HepG2 (cell line): ENCODE measurements around the gene C16orf95. TPM values are rescaled to one million over a fixed set of nuclear protein-coding genes. Genes with fewer than 3 reads are reported as not detected.

Experiments
- ATAC-seq: fragments of 200-7000 bp; cut with Tn5 transposase; 3 replicates; pipeline ENCODE4 v1.9.1; 2020; ENCODE audit warnings: mild to moderate bottlenecking, moderate library complexity
- BruUV-seq: library from RNA; stranded (reverse); fragments of 400-500 nt; replicated peaks from 2 replicates; lab custom pipeline; 2021; lab: Mats Ljungman, UMichigan
- CTCF ChIA-PET: fragments of 300-600 bp; formaldehyde crosslinking; extraction: SDS; loops from one replicate; lab custom pipeline; 2021; ENCODE audit warnings: low total read pairs, inconsistent platforms, low intra/inter-chr PET ratio; lab: Yijun Ruan, JAX
- POLR2A ChIA-PET: fragments of 350-600 bp; sonication (Branson Sonifier 250); formaldehyde crosslinking; loops from one replicate; lab custom pipeline; 2020; ENCODE audit warnings: antibody characterized with exemption, inconsistent platforms; lab: Yijun Ruan, JAX
- DNase-seq: peaks from one replicate; pipeline ENCODE4 v3.0.0-alpha.2; 2015; ENCODE audit warnings: low spot score
- FAIRE-seq: peaks from 3 replicates; lab custom pipeline; 2011; peaks lifted over from hg19 to GRCh38; lab: Jason Lieb, UNC
- H2AFZ ChIP-seq: one replicate; pipeline ENCODE4 v1.6.1; 2011; ENCODE audit warnings: low read length, inconsistent platforms
- H3K27ac ChIP-seq: fragments of 300-600 bp; 3 replicates; pipeline ENCODE4 v1.8.0; 2011; ENCODE audit warnings: mixed run types, mild to moderate bottlenecking, mixed read lengths, low read length, inconsistent platforms; ENCODE audit not compliant: insufficient read depth; ENCODE audit errors: extremely low read length
- H3K27me3 ChIP-seq, 2 experiments: fragments of 200-600 bp in 1 of 2; 2 replicates in 1 of 2; 3 replicates in 1 of 2; pipeline versions ENCODE4 v1.6.0 to v1.8.0; 2011; ENCODE audit warnings: low read length in 2 of 2, mild to moderate bottlenecking in 2 of 2, moderate library complexity in 2 of 2, inconsistent platforms in 1 of 2; ENCODE audit not compliant: insufficient read depth in 2 of 2, control insufficient read depth in 1 of 2
- H3K36me3 ChIP-seq, 2 experiments: fragments of 200-600 bp in 1 of 2; replicated peaks in 1 of 2; 2 replicates in 1 of 2; 3 replicates in 1 of 2; pipeline versions ENCODE4 v1.5.1 to v1.8.0; 2011; ENCODE audit warnings: low read length in 2 of 2, inconsistent platforms in 1 of 2; ENCODE audit not compliant: insufficient read depth in 2 of 2, control insufficient read depth in 1 of 2
- H3K4me1 ChIP-seq: 2 replicates; pipeline ENCODE4 v1.5.1; 2012; ENCODE audit warnings: low read length, inconsistent platforms; ENCODE audit not compliant: insufficient read depth
- H3K4me2 ChIP-seq: 2 replicates; pipeline ENCODE4 v1.6.0; 2011; ENCODE audit warnings: low read depth, low read length, inconsistent platforms
- H3K4me3 ChIP-seq, 3 experiments: fragments of 200-600 bp in 1 of 3; sonication (generic), shearing (Covaris generic) in 1 of 3; replicated peaks in 1 of 3; 2 replicates each; pipeline ENCODE4 v1.5.1; 2011 to 2016; ENCODE audit warnings: low read length in 3 of 3, inconsistent platforms in 2 of 3, low read depth in 2 of 3, mild to moderate bottlenecking in 2 of 3, control low read depth in 1 of 3, mixed read lengths in 1 of 3; ENCODE audit not compliant: insufficient read depth in 1 of 3
- H3K79me2 ChIP-seq: one replicate; pipeline ENCODE4 v1.6.1; 2011; ENCODE audit warnings: low read length, inconsistent platforms; ENCODE audit not compliant: insufficient read depth
- H3K9ac ChIP-seq: 2 replicates; pipeline ENCODE4 v1.6.0; 2011; ENCODE audit warnings: mild to moderate bottlenecking, low read depth, low read length, inconsistent platforms; ENCODE audit not compliant: insufficient read depth
- H3K9me3 ChIP-seq: 2 replicates; pipeline ENCODE4 v1.5.1; 2012; ENCODE audit warnings: mild to moderate bottlenecking, low read length
- H4K20me1 ChIP-seq: 2 replicates; pipeline ENCODE4 v1.6.0; 2011; ENCODE audit warnings: inconsistent platforms, mild to moderate bottlenecking, low read length, moderate library complexity; ENCODE audit not compliant: insufficient read depth
- ELF4 ChIP-seq: sonication (generic); formaldehyde crosslinking; IDR thresholded peaks from 2 replicates; pipeline ENCODE4 v1.5.0; 2020; ENCODE audit warnings: missing genetic modification reagents, mild to moderate bottlenecking, moderate library complexity, borderline replicate concordance
- FOXO1 ChIP-seq: sonication (generic); formaldehyde crosslinking; IDR thresholded peaks from 2 replicates; pipeline ENCODE4 v1.4.0; 2020; ENCODE audit warnings: missing genetic modification reagents
- MED13 ChIP-seq: sonication (generic); formaldehyde crosslinking; IDR thresholded peaks from 2 replicates; pipeline ENCODE4 v1.5.0; 2020; ENCODE audit warnings: missing genetic modification reagents
- MIER2 ChIP-seq: IDR thresholded peaks from 2 replicates; pipeline ENCODE4 v1.6.1; 2016; ENCODE audit warnings: missing biosample characterization, missing genetic modification reagents
- NFE2L1 ChIP-seq: sonication (generic); formaldehyde crosslinking; IDR thresholded peaks from 2 replicates; pipeline ENCODE4 v1.4.0; 2020; ENCODE audit warnings: missing genetic modification reagents, mild to moderate bottlenecking, borderline replicate concordance
- RNF219 ChIP-seq: sonication (generic); formaldehyde crosslinking; IDR thresholded peaks from 2 replicates; pipeline ENCODE4 v1.5.0; 2020; ENCODE audit warnings: mild to moderate bottlenecking, missing genetic modification reagents
- RORA ChIP-seq: sonication (generic); formaldehyde crosslinking; IDR thresholded peaks from 2 replicates; pipeline ENCODE4 v1.5.0; 2020; ENCODE audit warnings: mild to moderate bottlenecking, missing genetic modification reagents, moderate library complexity
- SRF ChIP-seq: IDR thresholded peaks from 2 replicates; pipeline ENCODE4 v1.6.1; 2011; ENCODE audit warnings: mild to moderate bottlenecking, low read depth, low read length, moderate library complexity
- TEAD2 ChIP-seq: sonication (generic); formaldehyde crosslinking; IDR thresholded peaks from 2 replicates; pipeline ENCODE4 v1.9.0; 2021; ENCODE audit warnings: missing genetic modification reagents
- YEATS2 ChIP-seq: sonication (generic); formaldehyde crosslinking; IDR thresholded peaks from 2 replicates; pipeline ENCODE4 v1.4.0; 2020; ENCODE audit warnings: missing genetic modification reagents, borderline replicate concordance
- ZBTB21 ChIP-seq: sonication (generic); formaldehyde crosslinking; IDR thresholded peaks from 2 replicates; pipeline ENCODE4 v1.4.0; 2020; ENCODE audit warnings: missing genetic modification reagents
- ZNF430 ChIP-seq: sonication (generic); formaldehyde crosslinking; IDR thresholded peaks from 2 replicates; pipeline ENCODE4 v1.9.0; 2021; ENCODE audit warnings: mild to moderate bottlenecking, missing genetic modification reagents
- ZNF704 ChIP-seq: sonication (generic); formaldehyde crosslinking; IDR thresholded peaks from 2 replicates; pipeline ENCODE4 v1.8.1; 2023; ENCODE audit warnings: mild to moderate bottlenecking, inconsistent platforms, moderate library complexity, missing genetic modification reagents, borderline replicate concordance
- ZNF800 ChIP-seq: sonication (generic); formaldehyde crosslinking; IDR thresholded peaks from 2 replicates; pipeline ENCODE4 v1.4.0; 2020; ENCODE audit warnings: missing genetic modification reagents
- ZNF816 ChIP-seq: sonication (generic); formaldehyde crosslinking; IDR thresholded peaks from 2 replicates; pipeline ENCODE4 v1.8.0; 2022; ENCODE audit warnings: missing genetic modification reagents, mild to moderate bottlenecking, borderline replicate concordance
- WGBS: methylation state at CpG from one replicate; pipeline ENCODE4 v1.1.6; 2017; ENCODE audit warnings: low lambda C conversion rate; 5-methylcytosine and 5-hydroxymethylcytosine counted together
- in situ Hi-C: cut with HindIII; loops from 2 replicates; pipeline ENCODE4 v1.10.0; 2017; ENCODE audit warnings: low pct_unique_long_range_greater_than_20kb; ENCODE audit not compliant: extremely low pct_ligation_motif_present
- intact Hi-C: fragments of 100-400 bp; cut with micrococcal nuclease; formaldehyde crosslinking; loops from one replicate; pipeline ENCODE4 v1.10.0; 2022; ENCODE audit not compliant: unreplicated experiment
- polyA plus RNA-seq, 8 experiments: library from polyadenylated mRNA; depleted of rRNA in 3 of 8; stranded (reverse) in 7 of 8; unstranded in 1 of 8; fragments of >200 nt; fragmentation: Illumina TruSeq in 4 of 8; extraction: Trizol in 4 of 8; gene quantifications; 2 replicates each; pipeline versions ENCODE4 v1.2.1 to v1.2.3, GENCODE V29; 2011 to 2016; ENCODE audit warnings: low read depth in 4 of 8, missing spikeins in 1 of 8, mixed read lengths in 1 of 8; ENCODE audit not compliant: insufficient read depth in 1 of 8
- total RNA-seq, 5 experiments: library from RNA; depleted of rRNA; stranded (reverse); fragments of >200 nt; fragmentation: Illumina TruSeq; extraction: Trizol; gene quantifications; 2 replicates each; pipeline ENCODE4 v1.2.3, GENCODE V29; 2016; ENCODE audit warnings: low read depth in 1 of 5

Gene C16orf95
- total and polyA plus RNA-seq, 2 of the 13 experiments (the other 11 are each of a cell fraction or from before 2014, with no cell fraction given) = 2.8 to 8.6 TPM

- ChIA-PET POLR2A (no interaction called here), CTCF (no interaction called here)
- H2AFZ ChIP-seq = no peak overlapping the region
- ATAC-seq (no peak), DNase-seq (no peak), FAIRE-seq (no peak)
- TF ChIP-seq ZNF430 (CRISPR knock-in tag) (no peak), ZNF800 (no peak), RORA (no peak), MED13 (CRISPR knock-in tag) (no peak)
- WGBS = 79% methylated on average over 12 of the region's 13 CpGs
- H3K9me3 ChIP-seq = peaks cover 7% of the 10 kb centered on the region
- H3K4me2 ChIP-seq = no peak overlapping the region
- BruUV-seq = no TSS peak
- no peaks in the 10 kb centered on the region for H3K27me3 ChIP-seq
- peaks cover 21% of the 10 kb centered on the region for H3K4me1 ChIP-seq
- no peaks in the 10 kb centered on the region for H4K20me1 ChIP-seq
- intact Hi-C loops = no loop called here
- H3K9ac ChIP-seq = no peak overlapping the region
- no peaks in the 10 kb centered on the region for H3K79me2 ChIP-seq
- H3K4me3 ChIP-seq = no peak overlapping the region
- no peaks in the 10 kb centered on the region for H3K36me3 ChIP-seq
- in situ Hi-C loops = no loop called here
- no peak overlapping the region for H3K27ac ChIP-seq
These were observed 61.3 kb downstream of the C16orf95 start for GRCh38 chr16:87255866-87256265.

GRCh38 chr16:87254734-87255133 lies 62.5 kb downstream of the C16orf95 start:
- no peak for DNase-seq
- WGBS = 78% methylated on average over 9 of the region's 9 CpGs
- ChIA-PET CTCF (no interaction called here), POLR2A (no interaction called here)
- Histone ChIP-seq H3K9ac (no peak overlapping the region), H3K4me2 (no peak overlapping the region), H3K27ac (no peak overlapping the region), H3K27me3 (no peaks in the 10 kb centered on the region), H3K79me2 (no peaks in the 10 kb centered on the region), H3K4me1 (peaks cover 21% of the 10 kb centered on the region), H3K4me3 (no peak overlapping the region), H3K9me3 (no peaks in the 10 kb centered on the region), H2AFZ (no peak overlapping the region), H3K36me3 (no peaks in the 10 kb centered on the region), H4K20me1 (no peaks in the 10 kb centered on the region)
- in situ Hi-C loops = no loop called here
- FAIRE-seq = no peak
- intact Hi-C loops = no loop called here
- BruUV-seq = no TSS peak
- no peak for ATAC-seq
- TF ChIP-seq ZNF816 (CRISPR knock-in tag) (no peak), TEAD2 (CRISPR knock-in tag) (no peak), MIER2 (CRISPR knock-in tag) (no peak), YEATS2 (CRISPR knock-in tag) (no peak), RNF219 (CRISPR knock-in tag) (no peak), ZNF704 (no peak), NFE2L1 (CRISPR knock-in tag) (no peak), ZBTB21 (CRISPR knock-in tag) (no peak), FOXO1 (CRISPR knock-in tag) (no peak), SRF (no peak), ELF4 (CRISPR knock-in tag) (no peak)
